Mesendoderm (in vitro differentiated cells): Measurements from ENCODE around the gene PALLD.

Experiments used
- DNase-seq: peaks from one replicate; pipeline ENCODE4 v3.0.0; 2013
- H2AK5ac ChIP-seq: 2 replicates; pipeline ENCODE4 v1.6.1; 2013; ENCODE audit warnings: low read length, inconsistent platforms
- H2BK120ac ChIP-seq: 2 replicates; pipeline ENCODE4 v1.6.1; 2013; ENCODE audit warnings: low read depth, mild to moderate bottlenecking, low read length, moderate library complexity, mixed read lengths
- H2BK15ac ChIP-seq: replicated peaks from 2 replicates; pipeline ENCODE4 v1.6.1; 2013; ENCODE audit warnings: low read depth, mild to moderate bottlenecking, moderate library complexity
- H2BK5ac ChIP-seq: 2 replicates; pipeline ENCODE4 v1.6.1; 2013; ENCODE audit warnings: low read length, inconsistent platforms
- H3K18ac ChIP-seq: 2 replicates; pipeline ENCODE4 v1.6.1; 2013; ENCODE audit warnings: mild to moderate bottlenecking, low read length, mixed read lengths
- H3K23ac ChIP-seq: one replicate; pipeline ENCODE4 v1.6.1; 2013; ENCODE audit warnings: low read length
- H3K27ac ChIP-seq: 2 replicates; pipeline ENCODE4 v1.5.1; 2013; ENCODE audit warnings: low read depth, mild to moderate bottlenecking, inconsistent platforms, low read length, moderate library complexity
- H3K27me3 ChIP-seq: 2 replicates; pipeline ENCODE4 v1.6.1; 2013; ENCODE audit warnings: low read length, control low read depth, mild to moderate bottlenecking, inconsistent platforms; ENCODE audit not compliant: insufficient read depth, poor library complexity
- H3K36me3 ChIP-seq: 2 replicates; pipeline ENCODE4 v1.6.1; 2013; ENCODE audit warnings: low read length, inconsistent platforms; ENCODE audit not compliant: control insufficient read depth, insufficient read depth
- H3K4ac ChIP-seq: one replicate; pipeline ENCODE4 v1.6.1; 2013; ENCODE audit warnings: low read depth, mild to moderate bottlenecking, low read length, moderate library complexity
- H3K4me1 ChIP-seq: 2 replicates; pipeline ENCODE4 v1.6.1; 2013; ENCODE audit warnings: low read depth, low read length, inconsistent platforms; ENCODE audit not compliant: control insufficient read depth
- H3K4me2 ChIP-seq: 2 replicates; pipeline ENCODE4 v1.6.1; 2013; ENCODE audit warnings: low read length
- H3K4me3 ChIP-seq: 2 replicates; pipeline ENCODE4 v1.5.1; 2013; ENCODE audit warnings: mild to moderate bottlenecking, low read length
- H3K56ac ChIP-seq: one replicate; pipeline ENCODE4 v1.6.1; 2013; ENCODE audit warnings: low read length
- H3K79me1 ChIP-seq: 2 replicates; pipeline ENCODE4 v1.6.1; 2013; ENCODE audit warnings: low read length, inconsistent platforms
- H3K79me2 ChIP-seq: 2 replicates; pipeline ENCODE4 v1.6.1; 2013; ENCODE audit warnings: mild to moderate bottlenecking, low read length; ENCODE audit not compliant: control insufficient read depth, insufficient read depth
- H3K9ac ChIP-seq: 2 replicates; pipeline ENCODE4 v1.6.1; 2013; ENCODE audit warnings: low read length, inconsistent platforms
- H4K5ac ChIP-seq: one replicate; pipeline ENCODE4 v1.6.1; 2013; ENCODE audit warnings: low read length
- H4K8ac ChIP-seq: one replicate; pipeline ENCODE4 v1.6.1; 2013; ENCODE audit warnings: low read depth, mild to moderate bottlenecking, control low read depth, low read length, moderate library complexity
- WGBS: extraction: QIAGEN DNeasy Blood & Tissue Kit; methylation state at CpG from one replicate; pipeline ENCODE4 v1.1.7; 2013; ENCODE audit warnings: low lambda C conversion rate, missing lambda C conversion rate; ENCODE audit not compliant: insufficient coverage; ENCODE audit errors: extremely low coverage; 5-methylcytosine and 5-hydroxymethylcytosine counted together

The PALLD gene

GRCh38 chr4:168541266-168541953, 44.6 kb downstream of the PALLD start:
- Histone ChIP-seq H3K4ac (no peak overlapping the region), H3K27me3 (no peaks in the 10 kb centered on the region), H2BK120ac (no peak overlapping the region), H3K79me2 (no peaks in the 10 kb centered on the region), H3K18ac (no peak overlapping the region), H2BK5ac (no peak overlapping the region), H4K8ac (no peak overlapping the region), H2BK15ac (no peak overlapping the region), H2AK5ac (no peak overlapping the region), H3K4me3 (no peak overlapping the region), H3K4me1 (no peaks in the 10 kb centered on the region), H3K9ac (no peak overlapping the region), H4K5ac (no peak overlapping the region), H3K4me2 (no peak overlapping the region), H3K79me1 (no peaks in the 10 kb centered on the region), H3K23ac (no peak overlapping the region), H3K27ac (no peak overlapping the region), H3K56ac (no peak overlapping the region), H3K36me3 (no peaks in the 10 kb centered on the region)
- DNase-seq, result no peak
- WGBS, result no CpG with 5 or more reads among the region's 7 CpGs

GRCh38 chr4:168549143-168549542, 52.3 kb downstream of the PALLD start:
- no peaks in the 10 kb centered on the region for H3K4me1 ChIP-seq
- no peak overlapping the region for H3K56ac ChIP-seq
- no peak overlapping the region for H2BK5ac ChIP-seq
- WGBS, result 100% methylated on average over 1 of the region's 4 CpGs
- H3K79me1 ChIP-seq, result no peaks in the 10 kb centered on the region
- DNase-seq, result no peak
- no peaks in the 10 kb centered on the region for H3K36me3 ChIP-seq
- H3K9ac ChIP-seq, result no peak overlapping the region
- no peak overlapping the region for H4K8ac ChIP-seq
- no peak overlapping the region for H3K4me2 ChIP-seq
- H3K18ac ChIP-seq, result no peak overlapping the region
- no peak overlapping the region for H3K23ac ChIP-seq
- H2AK5ac ChIP-seq, result no peak overlapping the region
- no peaks in the 10 kb centered on the region for H3K27me3 ChIP-seq
- H3K4me3 ChIP-seq, result no peak overlapping the region
- H3K27ac ChIP-seq, result no peak overlapping the region
- no peak overlapping the region for H2BK15ac ChIP-seq
- no peak overlapping the region for H2BK120ac ChIP-seq
- H3K4ac ChIP-seq, result no peak overlapping the region
- H4K5ac ChIP-seq, result no peak overlapping the region
- H3K79me2 ChIP-seq, result no peaks in the 10 kb centered on the region

- no peaks in the 10 kb centered on the region for H3K36me3 ChIP-seq
- H3K79me2 ChIP-seq, result no peaks in the 10 kb centered on the region
- H3K4me3 ChIP-seq, result no peak overlapping the region
- H3K4ac ChIP-seq, result no peak overlapping the region
- no peak overlapping the region for H2AK5ac ChIP-seq
- H3K4me2 ChIP-seq, result no peak overlapping the region
- H3K18ac ChIP-seq, result no peak overlapping the region
- no peak overlapping the region for H4K8ac ChIP-seq
- no peak overlapping the region for H3K56ac ChIP-seq
- H2BK15ac ChIP-seq, result no peak overlapping the region
- DNase-seq, result no peak
- no peaks in the 10 kb centered on the region for H3K79me1 ChIP-seq
- H2BK120ac ChIP-seq, result no peak overlapping the region
- no peaks in the 10 kb centered on the region for H3K27me3 ChIP-seq
- no peak overlapping the region for H2BK5ac ChIP-seq
- no peak overlapping the region for H3K27ac ChIP-seq
- WGBS, result no CpG with 5 or more reads among the region's 5 CpGs
- H3K23ac ChIP-seq, result no peak overlapping the region
- no peaks in the 10 kb centered on the region for H3K4me1 ChIP-seq
- no peak overlapping the region for H4K5ac ChIP-seq
- no peak overlapping the region for H3K9ac ChIP-seq
These were observed 53.4 kb downstream of the PALLD start for GRCh38 chr4:168550064-168550766.

DNA sequence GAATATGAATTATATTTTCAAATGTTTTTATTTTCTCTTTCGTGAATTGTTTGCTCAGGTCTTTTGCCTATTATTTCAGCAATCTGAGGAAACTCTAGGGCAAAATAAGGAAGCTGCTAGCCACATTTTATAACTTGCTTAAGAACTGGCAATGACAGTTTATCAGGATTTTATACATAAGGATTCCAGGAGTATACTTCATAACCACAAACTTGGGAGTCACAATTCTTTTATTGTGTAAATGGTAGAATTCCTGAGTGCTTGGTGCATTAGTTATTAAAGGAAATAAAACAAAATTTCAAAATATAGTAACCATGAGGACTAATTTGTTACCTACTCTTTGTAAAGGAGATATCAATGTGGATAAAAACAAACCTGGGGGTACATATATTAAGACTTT, 54.4 kb downstream of the PALLD start:
- Histone ChIP-seq H3K4me3 (no peak overlapping the region), H2BK5ac (no peak overlapping the region), H4K5ac (no peak overlapping the region), H4K8ac (no peak overlapping the region), H3K4me2 (no peak overlapping the region), H3K36me3 (no peaks in the 10 kb centered on the region), H3K4ac (no peak overlapping the region), H3K56ac (no peak overlapping the region), H2BK15ac (no peak overlapping the region), H3K23ac (no peak overlapping the region), H3K79me1 (no peaks in the 10 kb centered on the region), H3K27me3 (no peaks in the 10 kb centered on the region), H3K4me1 (no peaks in the 10 kb centered on the region), H3K18ac (no peak overlapping the region), H3K9ac (no peak overlapping the region), H2BK120ac (no peak overlapping the region), H3K27ac (no peak overlapping the region), H3K79me2 (no peaks in the 10 kb centered on the region), H2AK5ac (no peak overlapping the region)
- DNase-seq, result no peak
- WGBS, result no CpG with 5 or more reads among the region's 1 CpG

- Histone ChIP-seq H3K4me2 (no peak overlapping the region), H3K4ac (no peak overlapping the region), H3K18ac (no peak overlapping the region), H3K27me3 (no peaks in the 10 kb centered on the region), H3K4me1 (no peaks in the 10 kb centered on the region), H4K8ac (no peak overlapping the region), H2BK5ac (no peak overlapping the region), H4K5ac (no peak overlapping the region), H3K27ac (no peak overlapping the region), H3K36me3 (no peaks in the 10 kb centered on the region), H3K9ac (no peak overlapping the region), H3K79me1 (no peaks in the 10 kb centered on the region), H3K79me2 (no peaks in the 10 kb centered on the region), H3K23ac (no peak overlapping the region), H3K4me3 (no peak overlapping the region), H2BK120ac (no peak overlapping the region), H3K56ac (no peak overlapping the region), H2BK15ac (no peak overlapping the region), H2AK5ac (no peak overlapping the region)
- peak; percentile 75 for DNase-seq
- no CpG with 5 or more reads among the region's 2 CpGs for WGBS
These were observed 55.3 kb downstream of the PALLD start for GRCh38 chr4:168551945-168552695.
